Upper lobe of right lung (tissue), 1 donor: ENCODE data around the gene ESPN. TPM values are rescaled to one million over a fixed set of nuclear protein-coding genes. Genes with fewer than 3 reads are reported as not detected.

ENCODE experiments used
- ATAC-seq: fragments of 200-7000 bp; cut with Tn5 transposase; one replicate; pipeline ENCODE4 v1.9.1; 2020; ENCODE audit warnings: mild to moderate bottlenecking, moderate library complexity
- DNase-seq: peaks from one replicate; pipeline ENCODE4 v3.0.0-alpha.2; 2020
- H3K27ac ChIP-seq: fragments of 200-600 bp; one replicate; pipeline ENCODE4 v1.8.0; 2022
- H3K27me3 ChIP-seq: fragments of 200-600 bp; one replicate; pipeline ENCODE4 v1.8.0; 2022; ENCODE audit warnings: mild to moderate bottlenecking
- H3K36me3 ChIP-seq: fragments of 200-600 bp; one replicate; pipeline ENCODE4 v1.8.0; 2022
- H3K4me1 ChIP-seq: fragments of 200-600 bp; one replicate; pipeline ENCODE4 v1.8.0; 2022
- H3K4me3 ChIP-seq: fragments of 200-600 bp; one replicate; pipeline ENCODE4 v1.8.0; 2022; ENCODE audit warnings: mild to moderate bottlenecking
- H3K9me3 ChIP-seq: fragments of 200-600 bp; one replicate; pipeline ENCODE4 v1.8.0; 2022
- CTCF ChIP-seq: fragments of 200-600 bp; IDR thresholded peaks from one replicate; pipeline ENCODE4 v1.8.0; 2022; ENCODE audit warnings: antibody characterized with exemption
- intact Hi-C: fragments of 100-400 bp; cut with DNase I; formaldehyde crosslinking; loops from one replicate; pipeline ENCODE4 v1.11.0; 2022
- total RNA-seq: library from RNA; stranded (reverse); fragmentation: NEBNext Ultra II Directional; extraction: Animal tissue kit (Norgen Biotek cat#: 25700); gene quantifications from one replicate; pipeline ENCODE4 v1.2.1, GENCODE V29; 2021
- donor health status: DM: no; HTN: yes; CAD: no; lungs with severe emphysema.

ESPN gene
- total RNA-seq, 1 donor from 2014 or later: 4.3 TPM

GRCh38 chr1:6475381-6476133, 51.0 kb downstream of the ESPN start:
- intact Hi-C loops: no loop called here
- H3K27me3 ChIP-seq: no peaks in the 10 kb centered on the region
- ATAC-seq: peak; percentile 82
- DNase-seq: peak; percentile 86
- H3K9me3 ChIP-seq: no peaks in the 10 kb centered on the region
- peak; percentile 97 for TF ChIP-seq CTCF
- no peaks in the 10 kb centered on the region for H3K36me3 ChIP-seq
- no peak overlapping the region for H3K4me3 ChIP-seq
- no peak overlapping the region for H3K27ac ChIP-seq
- no peaks in the 10 kb centered on the region for H3K4me1 ChIP-seq

GRCh38 chr1:6476483-6476882, 51.9 kb downstream of the ESPN start:
- TF ChIP-seq CTCF: no peak
- Histone ChIP-seq H3K4me1 (no peaks in the 10 kb centered on the region), H3K4me3 (no peak overlapping the region), H3K27ac (no peak overlapping the region), H3K9me3 (no peaks in the 10 kb centered on the region), H3K36me3 (no peaks in the 10 kb centered on the region), H3K27me3 (no peaks in the 10 kb centered on the region)
- intact Hi-C loops: no loop called here
- ATAC-seq: no peak
- DNase-seq: no peak

GRCh38 chr1:6477039-6477820, 52.7 kb downstream of the ESPN start:
- no peaks in the 10 kb centered on the region for H3K9me3 ChIP-seq
- intact Hi-C loops: no loop called here
- H3K27ac ChIP-seq: no peak overlapping the region
- DNase-seq: no peak
- ATAC-seq: no peak
- no peak overlapping the region for H3K4me3 ChIP-seq
- no peak for TF ChIP-seq CTCF
- no peaks in the 10 kb centered on the region for H3K27me3 ChIP-seq
- no peaks in the 10 kb centered on the region for H3K36me3 ChIP-seq
- no peaks in the 10 kb centered on the region for H3K4me1 ChIP-seq

GRCh38 chr1:6481820-6482219, 57.2 kb downstream of the ESPN start:
- peaks cover 12% of the 10 kb centered on the region for H3K27me3 ChIP-seq
- no peaks in the 10 kb centered on the region for H3K9me3 ChIP-seq
- H3K27ac ChIP-seq: no peak overlapping the region
- no peak for TF ChIP-seq CTCF
- ATAC-seq: no peak
- H3K36me3 ChIP-seq: no peaks in the 10 kb centered on the region
- intact Hi-C loops: loop anchor here (10.0 kb wide), 1 partner anchor 163 kb away; no protein-coding TSS in a partner anchor
- peaks cover 16% of the 10 kb centered on the region for H3K4me1 ChIP-seq
- DNase-seq: no peak
- H3K4me3 ChIP-seq: no peak overlapping the region

GRCh38 chr1:6483017-6483760, 58.6 kb downstream of the ESPN start:
- H3K4me1 ChIP-seq: peaks cover 17% of the 10 kb centered on the region
- intact Hi-C loops: loop anchor here (10.0 kb wide), 1 partner anchor 162 kb away; no protein-coding TSS in a partner anchor
- no peak overlapping the region for H3K4me3 ChIP-seq
- H3K27me3 ChIP-seq: peaks cover 12% of the 10 kb centered on the region
- H3K27ac ChIP-seq: peak overlapping the region; percentile 24
- peak; percentile 87 for ATAC-seq
- no peaks in the 10 kb centered on the region for H3K9me3 ChIP-seq
- peak; percentile 93 for DNase-seq
- no peaks in the 10 kb centered on the region for H3K36me3 ChIP-seq
- no peak for TF ChIP-seq CTCF
